Stimulated activated CD8-positive, alpha-beta memory T cell treated with anti-CD3 and anti-CD28 coated beads, Interleukin-7, amount 100 ng/mL, for 48 hours (primary cell): ENCODE data around the gene GPHA2.
"Not testable (repeated sequence)": the region's sequence is repeated elsewhere in the genome, so short reads cannot be mapped to it uniquely, and the experiment has no call there.

ENCODE experiments used
- DNase-seq, 2 donors: peaks; one replicate each; pipeline ENCODE4 v3.0.0-alpha.2; 2020; ENCODE audit warnings: low read depth in 1 of 2; ENCODE audit errors: extremely low read depth in 1 of 2

The GPHA2 gene

GRCh38 chr11:64935359-64936081 is at the start of gene GPHA2:
TSS of gene GPHA2 (minus strand) at chr11:64935893. CDS start at chr11:64935460, 433 bp downstream.
- DNase-seq, result no peak

- DNase-seq, result not testable (repeated sequence)
These were observed 47.6 kb upstream of the GPHA2 start for GRCh38 chr11:64983339-64983738.

- no peak for DNase-seq
These were observed 41.0 kb upstream of the GPHA2 start for GRCh38 chr11:64976651-64977050.

- DNase-seq, result no peak
These were observed 38.4 kb upstream of the GPHA2 start for GRCh38 chr11:64974124-64974523.

GRCh38 chr11:64971421-64972233 is 35.9 kb upstream of the GPHA2 start, which contains the start of gene MAJIN:
TSS of gene MAJIN (minus strand) at chr11:64972108. CDS start at chr11:64959405, 12,703 bp downstream.
- DNase-seq, result peak; percentile 68 to 82

GRCh38 chr11:64970731-64971151 is 35.0 kb upstream of the GPHA2 start:
- DNase-seq, result peak in 1 of 2 donors; percentile 23

GRCh38 chr11:64969209-64969608 is 33.5 kb upstream of the GPHA2 start:
- DNase-seq, result no peak

GRCh38 chr11:64967375-64967774 is 31.7 kb upstream of the GPHA2 start:
- no peak for DNase-seq

GRCh38 chr11:64963072-64963631 is 27.5 kb upstream of the GPHA2 start:
- no peak for DNase-seq

GRCh38 chr11:64960719-64961118 is 25.0 kb upstream of the GPHA2 start:
- DNase-seq, result no peak

GRCh38 chr11:64959498-64959897 is 23.8 kb upstream of the GPHA2 start:
- no peak for DNase-seq

GRCh38 chr11:64954201-64954600 is 18.5 kb upstream of the GPHA2 start:
- no peak for DNase-seq

- DNase-seq, result no peak
These were observed 15.8 kb upstream of the GPHA2 start for GRCh38 chr11:64951529-64951928.

GRCh38 chr11:64947208-64947814 is 11.6 kb upstream of the GPHA2 start:
- DNase-seq, result no peak

GRCh38 chr11:64936539-64936938 is 846 bp upstream of the GPHA2 start:
- DNase-seq, result no peak

GRCh38 chr11:64934682-64935358 is 873 bp downstream of the GPHA2 start:
- no peak for DNase-seq

GRCh38 chr11:64933935-64934681 is 1.6 kb downstream of the GPHA2 start:
- DNase-seq, result no peak

- DNase-seq, result no peak
These were observed 2.3 kb downstream of the GPHA2 start for GRCh38 chr11:64933213-64933934.

- no peak for DNase-seq
These were observed 3.4 kb downstream of the GPHA2 start for GRCh38 chr11:64932324-64932723.
